NT2/D1 (cell line): ENCODE results near the gene KRTAP13-3.

Experiments
- SUZ12 ChIP-seq: IDR thresholded peaks from 2 replicates; pipeline ENCODE4 v1.6.1; 2011; ENCODE audit not compliant: insufficient read length, insufficient read depth; ENCODE audit errors: extremely low read depth
- YY1 ChIP-seq: IDR thresholded peaks from 2 replicates; pipeline ENCODE4 v1.6.1; 2011; ENCODE audit not compliant: insufficient read length, insufficient read depth
- ZNF274 ChIP-seq: IDR thresholded peaks from 2 replicates; pipeline ENCODE4 v1.6.1; 2011; ENCODE audit warnings: mild to moderate bottlenecking, low read depth, low read length

GRCh38 chr21:30439975-30440374, 14.2 kb upstream of the KRTAP13-3 start, which contains the start of gene KRTAP15-1:
- TF ChIP-seq SUZ12 = no peak
- TF ChIP-seq YY1 = no peak
- TF ChIP-seq ZNF274 = no peak
